Thoracic aorta (tissue), 2 donors: ENCODE results near the gene ELMO2. TPM values are rescaled to one million over a fixed set of nuclear protein-coding genes. Genes with fewer than 3 reads are reported as not detected.

Source experiments
- ATAC-seq: fragments of 150-250 bp; one replicate; pipeline ENCODE4 v1.8.0; 2017; ENCODE audit warnings: low read depth; ENCODE audit not compliant: insufficient number of reproducible peaks, low FRiP score
- DNase-seq: peaks from one replicate; pipeline ENCODE4 v3.0.0-alpha.2; 2020; ENCODE audit warnings: low spot score
- H3K27ac ChIP-seq, 2 donors: fragments of 200-600 bp; sonication (generic); 1 replicate in 1 of 2; 2 replicates in 1 of 2; pipeline ENCODE4 v1.5.1; 2016; ENCODE audit warnings: mild to moderate bottlenecking in 2 of 2, moderate library complexity in 2 of 2
- H3K27me3 ChIP-seq: fragments of 200-600 bp; sonication (generic); replicated peaks from 2 replicates; pipeline ENCODE4 v1.6.0; 2016; ENCODE audit warnings: mild to moderate bottlenecking; ENCODE audit not compliant: insufficient read depth
- H3K36me3 ChIP-seq: fragments of 200-600 bp; sonication (generic); one replicate; pipeline ENCODE4 v1.5.1; 2016
- H3K4me1 ChIP-seq, 2 donors: fragments of 200-600 bp; sonication (generic); 1 replicate in 1 of 2; 2 replicates in 1 of 2; pipeline versions ENCODE4 v1.5.1 to v1.6.0; 2016; ENCODE audit warnings: low read depth in 2 of 2, mild to moderate bottlenecking in 1 of 2; ENCODE audit not compliant: control insufficient read depth in 1 of 2
- H3K4me3 ChIP-seq: fragments of 200-600 bp; sonication (generic); 2 replicates; pipeline ENCODE4 v1.5.1; 2016; ENCODE audit warnings: mild to moderate bottlenecking
- H3K9me3 ChIP-seq: fragments of 200-600 bp; sonication (generic); 2 replicates; pipeline ENCODE4 v1.5.1; 2016
- total RNA-seq, 2 donors: library from RNA; depleted of rRNA; stranded (reverse); fragments of >200 nt; gene quantifications; one replicate each; pipeline versions ENCODE4 v1.1.0 to v1.2.3, GENCODE V29; 2016
- TF ChIP-seq, protein P1 (sequence below): fragments of 200-600 bp; sonication (generic); IDR thresholded peaks from one replicate; pipeline ENCODE4 v1.5.1; 2019; ENCODE audit warnings: antibody characterized with exemption

ELMO2 gene
- total RNA-seq, 2 donors from 2014 or later, result 50.1 to 55.2 TPM

- TF ChIP-seq, protein P1, sequence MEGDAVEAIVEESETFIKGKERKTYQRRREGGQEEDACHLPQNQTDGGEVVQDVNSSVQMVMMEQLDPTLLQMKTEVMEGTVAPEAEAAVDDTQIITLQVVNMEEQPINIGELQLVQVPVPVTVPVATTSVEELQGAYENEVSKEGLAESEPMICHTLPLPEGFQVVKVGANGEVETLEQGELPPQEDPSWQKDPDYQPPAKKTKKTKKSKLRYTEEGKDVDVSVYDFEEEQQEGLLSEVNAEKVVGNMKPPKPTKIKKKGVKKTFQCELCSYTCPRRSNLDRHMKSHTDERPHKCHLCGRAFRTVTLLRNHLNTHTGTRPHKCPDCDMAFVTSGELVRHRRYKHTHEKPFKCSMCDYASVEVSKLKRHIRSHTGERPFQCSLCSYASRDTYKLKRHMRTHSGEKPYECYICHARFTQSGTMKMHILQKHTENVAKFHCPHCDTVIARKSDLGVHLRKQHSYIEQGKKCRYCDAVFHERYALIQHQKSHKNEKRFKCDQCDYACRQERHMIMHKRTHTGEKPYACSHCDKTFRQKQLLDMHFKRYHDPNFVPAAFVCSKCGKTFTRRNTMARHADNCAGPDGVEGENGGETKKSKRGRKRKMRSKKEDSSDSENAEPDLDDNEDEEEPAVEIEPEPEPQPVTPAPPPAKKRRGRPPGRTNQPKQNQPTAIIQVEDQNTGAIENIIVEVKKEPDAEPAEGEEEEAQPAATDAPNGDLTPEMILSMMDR, result no peak
- Histone ChIP-seq H3K9me3 (no peaks in the 10 kb centered on the region), H3K4me1 (peaks cover 11 to 33% of the 10 kb centered on the region in 2 donors), H3K36me3 (no peaks in the 10 kb centered on the region), H3K27me3 (no peaks in the 10 kb centered on the region), H3K27ac (peak overlapping the region; percentile 50 to 74), H3K4me3 (no peak overlapping the region)
- ATAC-seq (no peak), DNase-seq (no peak)
Measured at GRCh38 chr20:46356195-46357029, 50.0 kb downstream of the ELMO2 start.

- no peak overlapping the region for H3K4me3 ChIP-seq
- no peak for ATAC-seq
- peaks cover 11 to 29% of the 10 kb centered on the region in 2 donors for H3K4me1 ChIP-seq
- no peak overlapping the region for H3K27ac ChIP-seq
- H3K9me3 ChIP-seq, result no peaks in the 10 kb centered on the region
- no peak for DNase-seq
- peaks cover 5% of the 10 kb centered on the region for H3K36me3 ChIP-seq
- TF ChIP-seq, protein P1, result no peak
- no peaks in the 10 kb centered on the region for H3K27me3 ChIP-seq
Measured at GRCh38 chr20:46355778-46356177, 50.6 kb downstream of the ELMO2 start.

DNA sequence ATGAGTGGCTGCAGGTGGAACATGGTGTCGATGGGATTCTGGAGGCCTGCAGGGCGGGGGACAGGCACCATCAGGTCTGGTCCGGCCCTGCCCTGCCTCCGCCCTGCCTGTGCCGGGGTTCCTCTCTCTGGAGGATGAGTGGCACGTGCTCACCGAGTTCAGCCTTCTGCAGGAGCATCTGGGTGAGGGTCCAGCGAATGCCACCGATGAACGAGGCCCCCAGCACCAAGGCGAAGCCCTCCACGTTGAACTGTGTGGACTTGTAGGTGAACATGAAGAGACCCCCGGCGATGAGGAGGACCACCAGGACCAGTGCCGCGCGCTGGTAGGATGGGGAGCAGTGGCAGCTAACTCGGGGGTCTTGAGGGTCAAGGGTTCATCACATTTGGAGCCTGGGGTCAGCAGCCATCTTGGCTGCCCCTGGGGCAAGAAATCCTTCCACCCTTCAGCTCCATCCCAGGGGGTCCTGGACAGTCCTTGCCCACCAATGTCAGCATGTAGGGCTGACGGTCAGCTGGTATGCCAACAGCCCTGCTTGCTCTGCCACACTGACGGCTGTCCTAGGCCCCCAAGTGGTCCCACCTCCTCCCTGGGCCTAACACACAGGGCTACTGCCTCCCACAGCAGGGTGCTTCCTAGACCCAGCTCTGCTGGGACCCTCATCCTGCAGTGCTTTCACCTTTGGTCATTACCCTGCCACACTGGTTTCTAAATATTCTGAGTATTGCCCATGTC lies 51.3 kb downstream of the ELMO2 start:
- no peak for DNase-seq
- H3K27ac ChIP-seq, result no peak overlapping the region
- TF ChIP-seq, protein P1, result no peak
- H3K9me3 ChIP-seq, result no peaks in the 10 kb centered on the region
- H3K36me3 ChIP-seq, result peaks cover 12% of the 10 kb centered on the region
- no peak overlapping the region for H3K4me3 ChIP-seq
- peaks cover 11 to 28% of the 10 kb centered on the region in 2 donors for H3K4me1 ChIP-seq
- ATAC-seq, result no peak
- no peaks in the 10 kb centered on the region for H3K27me3 ChIP-seq

GRCh38 chr20:46354207-46354555 lies 52.2 kb downstream of the ELMO2 start:
- Histone ChIP-seq H3K4me3 (no peak overlapping the region), H3K36me3 (peaks cover 15% of the 10 kb centered on the region), H3K9me3 (no peaks in the 10 kb centered on the region), H3K27me3 (no peaks in the 10 kb centered on the region), H3K4me1 (peaks cover 11 to 19% of the 10 kb centered on the region in 2 donors), H3K27ac (no peak overlapping the region)
- ATAC-seq (no peak), DNase-seq (no peak)
- TF ChIP-seq, protein P1, result no peak

- peaks cover 11 to 20% of the 10 kb centered on the region in 2 donors for H3K4me1 ChIP-seq
- peaks cover 17% of the 10 kb centered on the region for H3K36me3 ChIP-seq
- no peak for ATAC-seq
- TF ChIP-seq, protein P1, result no peak
- no peaks in the 10 kb centered on the region for H3K9me3 ChIP-seq
- H3K4me3 ChIP-seq, result no peak overlapping the region
- no peak overlapping the region for H3K27ac ChIP-seq
- no peak for DNase-seq
- H3K27me3 ChIP-seq, result no peaks in the 10 kb centered on the region
Measured at GRCh38 chr20:46353500-46354206, 52.8 kb downstream of the ELMO2 start.
